SH-SY5Y (cell line): ENCODE measurements around the gene TMEM202.

ENCODE experiments used
- GATA2 ChIP-seq: IDR thresholded peaks from 2 replicates; pipeline ENCODE4 v1.6.1; 2011; ENCODE audit warnings: mild to moderate bottlenecking, low read depth, low read length
- GATA3 ChIP-seq: IDR thresholded peaks from 2 replicates; pipeline ENCODE4 v1.6.1; 2011; ENCODE audit warnings: low read depth, mild to moderate bottlenecking, low read length, moderate library complexity

DNA sequence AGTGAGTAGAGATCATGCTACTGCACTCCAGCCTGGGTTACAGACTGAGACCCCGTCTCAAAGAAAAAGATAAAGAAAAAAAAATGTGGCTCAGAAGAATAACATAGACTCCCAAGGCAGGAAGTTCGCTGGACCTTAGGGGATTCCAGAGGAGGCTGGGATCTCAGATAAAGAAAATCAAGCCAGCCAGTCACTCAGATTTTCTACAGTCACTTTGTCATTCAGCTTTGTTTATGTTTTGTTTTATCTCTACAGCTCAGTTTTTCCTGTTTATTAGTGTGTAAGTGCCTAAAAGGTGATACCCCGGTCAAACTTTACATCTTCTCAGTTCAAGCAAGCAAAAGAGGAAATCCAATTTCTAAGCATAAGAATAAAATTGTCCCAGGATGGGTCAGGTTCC lies 6.3 kb downstream of the TMEM202 start:
- TF ChIP-seq GATA2 (no peak), GATA3 (no peak)
